Stomach (tissue), 4 donors: ENCODE results near the gene ZNF605.
"Not testable (repeated sequence)": the region's sequence is repeated elsewhere in the genome, so short reads cannot be mapped to it uniquely, and the experiment has no call there.

Experiments used
- CTCF ChIP-seq, 7 experiments: fragments of 450-650 bp in 4 of 7; fragments of 200-600 bp in 3 of 7; sonication (generic) in 3 of 7; IDR thresholded peaks; one replicate each; pipeline ENCODE4 v1.5.1; 2016 to 2019; ENCODE audit warnings: antibody characterized with exemption in 7 of 7, control low read depth in 2 of 7, mild to moderate bottlenecking in 1 of 7
- EP300 ChIP-seq: sonication (generic); formaldehyde crosslinking; IDR thresholded peaks from one replicate; pipeline ENCODE4 v1.6.1; 2017; ENCODE audit warnings: antibody characterized with exemption
- POLR2A ChIP-seq, 4 donors: fragments of 450-650 bp; IDR thresholded peaks; one replicate each; pipeline ENCODE4 v1.6.1; 2016; ENCODE audit warnings: antibody characterized with exemption in 4 of 4, control low read depth in 2 of 4, mild to moderate bottlenecking in 1 of 4, moderate library complexity in 1 of 4
- POLR2AphosphoS5 ChIP-seq, 3 donors: sonication (generic); formaldehyde crosslinking; IDR thresholded peaks; one replicate each; pipeline ENCODE4 v1.6.1; 2016; ENCODE audit warnings: antibody characterized with exemption in 3 of 3

DNA sequence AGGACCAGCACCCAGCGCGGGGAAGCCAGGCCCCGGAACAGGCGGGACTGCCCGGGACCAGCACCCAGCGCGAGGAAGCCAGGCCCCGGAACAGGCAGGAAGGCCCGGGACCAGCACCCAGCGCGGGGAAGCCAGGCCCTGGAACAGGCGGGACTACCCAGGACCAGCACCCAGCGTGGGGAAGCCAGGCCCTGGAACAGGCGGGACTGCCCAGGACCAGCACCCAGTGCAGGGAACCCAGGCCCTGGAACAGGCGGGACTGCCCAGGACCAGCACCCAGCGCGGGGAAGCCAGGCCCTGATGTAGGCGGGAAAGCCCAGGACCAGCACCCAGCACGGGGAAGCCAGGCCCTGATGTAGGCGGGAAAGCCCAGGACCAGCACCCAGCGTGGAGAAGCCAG lies 81.5 kb downstream of the ZNF605 start:
- not testable (repeated sequence) for TF ChIP-seq EP300; POLR2AphosphoS5 (IDR thresholded peaks at IDR 0.05); CTCF (IDR thresholded peaks at IDR 0.05); POLR2A (IDR thresholded peaks at IDR 0.05)
